Measurements from ENCODE around the gene HPCA. TPM values are rescaled to one million over a fixed set of nuclear protein-coding genes. Genes with fewer than 3 reads are reported as not detected.

Gene HPCA
- total RNA-seq, 1 donor from 2014 or later = not detected

Other genes with a start within 250 kb of the HPCA start
- gene ZBTB8OS, start 235.9 kb upstream of the HPCA start, total RNA-seq = 33.2 and 37.0 TPM in 2 replicates
- gene RBBP4, start 235.3 kb upstream of the HPCA start, total RNA-seq = 244 and 254 TPM in 2 replicates
- 23.0 and 24.6 TPM in 2 replicates for gene SYNC, start 183.7 kb upstream of the HPCA start, total RNA-seq
- gene YARS1, start 69.1 kb upstream of the HPCA start, total RNA-seq = 177 and 191 TPM in 2 replicates
- gene S100PBP, start 68.8 kb upstream of the HPCA start, total RNA-seq = 49.8 and 54.4 TPM in 2 replicates
- 2.0 and 3.2 TPM in 2 replicates for gene FNDC5, start 15.6 kb upstream of the HPCA start, total RNA-seq
- gene TMEM54, start 14.9 kb downstream of the HPCA start, total RNA-seq = 7.3 and 9.8 TPM in 2 replicates
- gene RNF19B, start 78.3 kb downstream of the HPCA start, total RNA-seq = 12.6 and 15.3 TPM in 2 replicates
- 93.0 and 94.6 TPM in 2 replicates for gene AK2, start 150.4 kb downstream of the HPCA start, total RNA-seq
- 8.0 and 10.4 TPM in 2 replicates for gene AZIN2, start 194.7 kb downstream of the HPCA start, total RNA-seq